Endodermal cell (in vitro differentiated cells): ENCODE data around the gene ITFG1. TPM values are rescaled to one million over a fixed set of nuclear protein-coding genes. Genes with fewer than 3 reads are reported as not detected.

Experiments used
- DNase-seq: peaks from one replicate; pipeline ENCODE4 v3.0.0-alpha.2; 2017
- H3K27ac ChIP-seq: 2 replicates; pipeline ENCODE4 v1.5.1; 2013; ENCODE audit warnings: mild to moderate bottlenecking, low read depth, low read length, moderate library complexity
- H3K27me3 ChIP-seq: 2 replicates; pipeline ENCODE4 v1.6.1; 2013; ENCODE audit warnings: mild to moderate bottlenecking, low read length, moderate library complexity; ENCODE audit not compliant: insufficient read depth, control insufficient read depth, poor library complexity, severe bottlenecking
- H3K36me3 ChIP-seq: 2 replicates; pipeline ENCODE4 v1.7.0; 2013; ENCODE audit warnings: mild to moderate bottlenecking, low read length, moderate library complexity; ENCODE audit not compliant: control insufficient read depth, insufficient read depth
- H3K4me1 ChIP-seq: one replicate; pipeline ENCODE4 v1.7.0; 2013; ENCODE audit warnings: low read length; ENCODE audit not compliant: control insufficient read depth, insufficient read depth
- H3K4me3 ChIP-seq: 2 replicates; pipeline ENCODE4 v1.5.1; 2013; ENCODE audit warnings: mild to moderate bottlenecking, low read length, moderate library complexity
- H3K9ac ChIP-seq: 2 replicates; pipeline ENCODE4 v1.6.1; 2013; ENCODE audit warnings: mild to moderate bottlenecking, low read length, moderate library complexity; ENCODE audit not compliant: poor library complexity, severe bottlenecking; ENCODE audit errors: extremely low read depth
- H3K9me3 ChIP-seq: 2 replicates; pipeline ENCODE4 v1.6.1; 2013; ENCODE audit warnings: mild to moderate bottlenecking, low read length, moderate library complexity; ENCODE audit not compliant: control insufficient read depth
- H3K27ac Mint-ChIP-seq: 2 replicates; pipeline ENCODE4 v1.8.0; 2020; ENCODE audit warnings: mixed read lengths
- H3K27me3 Mint-ChIP-seq: 2 replicates; pipeline ENCODE4 v1.8.0; 2021; ENCODE audit warnings: mild to moderate bottlenecking, mixed read lengths; ENCODE audit not compliant: insufficient read depth
- H3K36me3 Mint-ChIP-seq: 2 replicates; pipeline ENCODE4 v1.8.0; 2020; ENCODE audit warnings: low read depth, mixed read lengths
- H3K4me1 Mint-ChIP-seq: 2 replicates; pipeline ENCODE4 v1.8.0; 2020; ENCODE audit warnings: mixed read lengths
- H3K4me3 Mint-ChIP-seq: 2 replicates; pipeline ENCODE4 v1.8.0; 2020; ENCODE audit warnings: mild to moderate bottlenecking, moderate library complexity, mixed read lengths
- H3K9me3 Mint-ChIP-seq: 2 replicates; pipeline ENCODE4 v1.8.0; 2020; ENCODE audit warnings: mild to moderate bottlenecking, mixed read lengths
- CTCF ChIP-seq: fragments of 200-600 bp; sonication (generic); conservative IDR thresholded peaks from 2 replicates; pipeline ENCODE4 v1.5.0; 2021; ENCODE audit warnings: antibody characterized with exemption, mild to moderate bottlenecking
- WGBS, 2 experiments: methylation state at CpG; one replicate each; pipeline versions ENCODE4 v1.1.5 to v1.1.7; 2013; ENCODE audit warnings: missing lambda C conversion rate in 2 of 2, mixed read lengths in 1 of 2; ENCODE audit not compliant: insufficient coverage in 1 of 2, insufficient read length in 1 of 2; 5-methylcytosine and 5-hydroxymethylcytosine counted together
- total RNA-seq, 2 donors: library from RNA; stranded (reverse); fragmentation: NEBNext Ultra II Directional in 1 of 2; extraction: Animal tissue kit (Norgen Biotek cat#: 25700) in 1 of 2; gene quantifications; 2 replicates in 1 of 2; 3 replicates in 1 of 2; pipeline ENCODE4 v1.2.1, GENCODE V29; 2021

ITFG1 gene
- total RNA-seq, 2 donors from 2014 or later = 35.6 to 40.0 TPM

GRCh38 chr16:47127541-47127940 lies 333.3 kb downstream of the ITFG1 start:
- Mint-ChIP-seq H3K27ac (no peak overlapping the region), H3K27me3 (no peaks in the 10 kb centered on the region), H3K36me3 (peaks cover 27% of the 10 kb centered on the region), H3K4me3 (no peak overlapping the region), H3K4me1 (peaks cover 6% of the 10 kb centered on the region), H3K9me3 (no peaks in the 10 kb centered on the region)
- Histone ChIP-seq H3K4me3 (no peak overlapping the region), H3K36me3 (peaks cover 56% of the 10 kb centered on the region), H3K4me1 (no peaks in the 10 kb centered on the region), H3K9me3 (no peaks in the 10 kb centered on the region), H3K27me3 (no peaks in the 10 kb centered on the region), H3K9ac (no peak overlapping the region), H3K27ac (no peak overlapping the region)
- TF ChIP-seq CTCF = no peak
- 92 to 100% methylated on average over 2 to 3 of the region's 3 CpGs for WGBS, 2 experiments
- no peak for DNase-seq

- no peak for TF ChIP-seq CTCF
- whole genome bisulfite sequencing, 2 experiments = 97 to 100% methylated on average over 3 to 4 of the region's 4 CpGs
- no peak overlapping the region for H3K27ac Mint-ChIP-seq
- Histone ChIP-seq H3K4me3 (no peak overlapping the region), H3K36me3 (peaks cover 69% of the 10 kb centered on the region), H3K27ac (no peak overlapping the region), H3K9me3 (no peaks in the 10 kb centered on the region), H3K9ac (no peak overlapping the region), H3K4me1 (no peaks in the 10 kb centered on the region), H3K27me3 (no peaks in the 10 kb centered on the region)
- H3K9me3 Mint-ChIP-seq = no peaks in the 10 kb centered on the region
- no peak for DNase-seq
- H3K27me3 Mint-ChIP-seq = no peaks in the 10 kb centered on the region
- H3K36me3 Mint-ChIP-seq = peaks cover 40% of the 10 kb centered on the region
- H3K4me3 Mint-ChIP-seq = no peak overlapping the region
- H3K4me1 Mint-ChIP-seq = peaks cover 6% of the 10 kb centered on the region
These were observed 335.1 kb downstream of the ITFG1 start for GRCh38 chr16:47125757-47126156.

GRCh38 chr16:47113130-47113529 lies 347.7 kb downstream of the ITFG1 start:
- no peaks in the 10 kb centered on the region for H3K4me1 ChIP-seq
- peaks cover 40% of the 10 kb centered on the region for H3K36me3 Mint-ChIP-seq

More at GRCh38 chr16:47113130-47113529, 347.7 kb downstream of the ITFG1 start:
- no peak overlapping the region for H3K4me3 ChIP-seq
- H3K27me3 ChIP-seq = no peaks in the 10 kb centered on the region
- Mint-ChIP-seq H3K9me3 (no peaks in the 10 kb centered on the region), H3K27me3 (no peaks in the 10 kb centered on the region), H3K4me3 (no peak overlapping the region), H3K27ac (no peak overlapping the region), H3K4me1 (no peaks in the 10 kb centered on the region)
- no peak for DNase-seq
- peaks cover 49% of the 10 kb centered on the region for H3K36me3 ChIP-seq
- WGBS, 2 experiments = 90 to 91% methylated on average over 2 of the region's 2 CpGs
- no peak overlapping the region for H3K27ac ChIP-seq
- H3K9me3 ChIP-seq = no peaks in the 10 kb centered on the region
- TF ChIP-seq CTCF = no peak
- H3K9ac ChIP-seq = no peak overlapping the region
